ENCODE data around the gene LAMB1. TPM values are rescaled to one million over a fixed set of nuclear protein-coding genes. Genes with fewer than 3 reads are reported as not detected.

Gene LAMB1
- 684 and 845 TPM in 2 replicates for total RNA-seq

DNA sequence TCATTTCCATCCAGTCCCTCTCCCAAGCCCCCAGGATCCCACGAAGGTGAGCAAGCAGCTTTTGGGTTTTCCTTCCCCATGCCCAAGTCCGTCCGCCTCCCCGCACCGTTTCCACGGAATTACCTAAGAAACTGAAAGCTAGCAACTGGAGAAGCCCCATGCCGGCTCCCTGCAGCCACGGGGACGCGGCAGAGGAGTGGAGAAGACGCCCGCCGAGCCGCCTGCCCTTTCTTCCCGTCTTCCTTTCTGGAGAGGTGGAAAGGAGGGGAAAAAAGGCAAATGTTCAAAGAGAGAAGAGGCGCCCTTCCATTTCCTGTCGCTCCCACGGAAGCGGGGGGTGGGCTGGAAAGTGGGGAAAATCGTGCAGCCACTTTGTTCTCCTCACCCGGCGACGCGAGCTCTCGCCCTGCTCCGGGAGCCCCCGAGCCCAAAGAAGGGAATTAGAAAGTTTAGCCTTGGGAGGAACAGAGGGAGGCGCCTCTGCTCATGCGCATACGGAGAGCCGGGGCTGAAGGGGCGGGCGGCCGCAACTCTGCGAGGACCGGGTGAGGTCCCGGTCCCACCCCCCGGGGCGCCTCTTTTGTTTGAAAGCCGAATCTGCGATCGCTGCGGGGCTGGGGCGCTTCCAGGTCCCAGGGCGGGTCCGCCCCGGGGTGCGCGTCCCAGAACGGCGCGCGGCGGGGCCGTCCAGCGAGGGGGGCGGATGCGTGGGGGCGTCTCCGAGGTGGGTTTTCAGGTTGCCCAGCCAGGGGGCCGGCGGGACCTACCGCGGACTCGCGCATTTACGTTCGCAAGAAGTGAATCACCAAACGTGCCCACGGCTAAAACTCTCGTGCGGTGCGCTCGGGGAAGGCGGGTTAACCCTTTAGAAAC is at the start of gene LAMB1:
LAMB1 (minus strand) TSS at position 436 of the 873 bp plus-strand sequence; CDS start at position 160, 276 bp downstream.

DNA sequence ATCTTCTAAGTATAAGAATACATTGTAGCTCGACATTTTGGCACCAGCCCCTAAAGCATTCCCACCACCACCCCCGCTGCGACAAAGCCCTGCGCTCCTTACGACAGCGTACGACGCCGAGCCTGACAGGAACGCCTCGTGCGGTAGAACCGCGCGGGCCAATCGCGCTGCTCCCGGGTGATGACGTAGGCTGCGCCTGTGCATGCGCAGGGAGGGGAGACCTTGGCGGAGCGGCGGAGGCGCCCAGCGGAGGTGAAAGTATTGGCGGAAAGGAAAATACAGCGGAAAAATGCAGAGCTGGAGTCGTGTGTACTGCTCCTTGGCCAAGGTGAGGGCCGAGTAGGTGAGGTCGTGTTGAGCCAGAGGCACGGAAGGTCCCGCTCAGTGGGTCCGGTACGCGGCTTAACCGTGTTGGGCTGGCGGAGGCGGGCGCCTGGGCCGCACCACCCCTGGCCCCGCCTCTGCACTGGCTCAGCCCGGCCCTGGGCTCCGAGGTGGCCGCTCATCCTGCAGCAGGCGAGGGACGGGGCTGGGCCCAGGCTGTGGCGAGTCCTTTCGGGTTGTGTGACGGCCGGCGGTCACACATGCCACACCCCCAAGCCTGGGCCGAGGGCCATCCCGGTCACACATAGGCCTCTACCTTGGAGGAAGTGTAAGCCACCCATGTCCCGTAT is 111.9 kb downstream of the LAMB1 start, which contains the start of gene DLD:
DLD (plus strand) TSS at position 222 of the 674 bp plus-strand sequence; CDS start at position 290, 68 bp downstream.

Other genes starting within 250 kb of the LAMB1 start
- gene SLC26A3, start 199.9 kb downstream of the LAMB1 start, total RNA-seq, result not detected in 2 replicates
- 41.6 and 59.7 TPM in 2 replicates for gene DLD, start 112.0 kb downstream of the LAMB1 start, total RNA-seq
- under 0.01 TPM in 2 replicates for gene LAMB4, start 127.2 kb upstream of the LAMB1 start, total RNA-seq

Data from bronchial smooth muscle cell (primary cell).